ENCODE measurements around the gene SLC29A3.
"Not testable (repeated sequence)": the region's sequence is repeated elsewhere in the genome, so short reads cannot be mapped to it uniquely, and the experiment has no call there.

SLC29A3 gene

GRCh38 chr10:71319042-71319799 lies at the start of gene SLC29A3:
SLC29A3 (plus strand) TSS chr10:71319259; CDS start chr10:71319310, 51 bp downstream.
- peak; percentile 49 for DNase-seq (ENCODE audit: extremely low read depth, low read depth)

GRCh38 chr10:71269301-71270288 lies 49.5 kb upstream of the SLC29A3 start:
- TF ChIP-seq, protein P1, sequence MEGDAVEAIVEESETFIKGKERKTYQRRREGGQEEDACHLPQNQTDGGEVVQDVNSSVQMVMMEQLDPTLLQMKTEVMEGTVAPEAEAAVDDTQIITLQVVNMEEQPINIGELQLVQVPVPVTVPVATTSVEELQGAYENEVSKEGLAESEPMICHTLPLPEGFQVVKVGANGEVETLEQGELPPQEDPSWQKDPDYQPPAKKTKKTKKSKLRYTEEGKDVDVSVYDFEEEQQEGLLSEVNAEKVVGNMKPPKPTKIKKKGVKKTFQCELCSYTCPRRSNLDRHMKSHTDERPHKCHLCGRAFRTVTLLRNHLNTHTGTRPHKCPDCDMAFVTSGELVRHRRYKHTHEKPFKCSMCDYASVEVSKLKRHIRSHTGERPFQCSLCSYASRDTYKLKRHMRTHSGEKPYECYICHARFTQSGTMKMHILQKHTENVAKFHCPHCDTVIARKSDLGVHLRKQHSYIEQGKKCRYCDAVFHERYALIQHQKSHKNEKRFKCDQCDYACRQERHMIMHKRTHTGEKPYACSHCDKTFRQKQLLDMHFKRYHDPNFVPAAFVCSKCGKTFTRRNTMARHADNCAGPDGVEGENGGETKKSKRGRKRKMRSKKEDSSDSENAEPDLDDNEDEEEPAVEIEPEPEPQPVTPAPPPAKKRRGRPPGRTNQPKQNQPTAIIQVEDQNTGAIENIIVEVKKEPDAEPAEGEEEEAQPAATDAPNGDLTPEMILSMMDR (IDR thresholded peaks at IDR 0.05; ENCODE audit: low read depth, low read length): no peak
- DNase-seq (ENCODE audit: extremely low read depth, low read depth): no peak

More at GRCh38 chr10:71319042-71319799, at the start of gene SLC29A3:
- TF ChIP-seq, protein P1 (IDR thresholded peaks at IDR 0.05; ENCODE audit: low read depth, low read length): peak; percentile 84

- no peak for DNase-seq (ENCODE audit: extremely low read depth, low read depth)
- TF ChIP-seq, protein P1 (IDR thresholded peaks at IDR 0.05; ENCODE audit: low read depth, low read length): peak; percentile 80
Observed at GRCh38 chr10:71270301-71271220, 48.5 kb upstream of the SLC29A3 start.

- no peak for DNase-seq (ENCODE audit: extremely low read depth, low read depth)
- TF ChIP-seq, protein P1 (IDR thresholded peaks at IDR 0.05; ENCODE audit: low read depth, low read length): no peak
Observed at GRCh38 chr10:71271662-71272055, 47.4 kb upstream of the SLC29A3 start.

GRCh38 chr10:71272056-71272771 lies 46.8 kb upstream of the SLC29A3 start:
- DNase-seq (ENCODE audit: extremely low read depth, low read depth): no peak
- TF ChIP-seq, protein P1 (IDR thresholded peaks at IDR 0.05; ENCODE audit: low read depth, low read length): no peak

DNA sequence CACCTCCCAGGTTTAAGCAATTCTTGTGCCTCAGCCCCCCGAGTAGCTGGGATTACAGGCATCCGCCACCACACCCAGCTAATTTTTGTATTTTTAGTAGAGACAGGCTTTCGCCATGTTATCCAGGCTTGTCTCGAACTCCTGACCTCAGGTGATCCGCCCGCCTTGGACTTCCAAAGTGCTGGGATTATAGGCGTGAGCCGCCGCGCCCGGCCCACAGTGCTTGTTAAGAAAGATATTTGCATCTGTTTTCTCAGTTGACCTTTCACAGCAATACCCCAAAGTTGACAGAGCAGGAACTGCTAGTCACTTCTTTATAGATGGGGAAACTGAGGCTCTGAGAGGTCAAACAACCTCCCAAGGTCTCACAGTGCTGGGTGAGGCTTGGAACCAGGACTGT lies 46.1 kb upstream of the SLC29A3 start:
- not testable (repeated sequence) for DNase-seq (ENCODE audit: extremely low read depth, low read depth)

Data from AG09319 (cell line).